Epithelial cell of prostate (primary cell): Measurements from ENCODE around the gene ZNF549.
A peak's percentile ranks its signal among the peaks of the same experiment; 100 is the strongest.
"Not testable (repeated sequence)": the region's sequence is repeated elsewhere in the genome, so short reads cannot be mapped to it uniquely, and the experiment has no call there.

Source experiments
- DNase-seq: peaks from one replicate; pipeline ENCODE4 v3.0.0-alpha.2; 2011; ENCODE audit warnings: low read depth, low spot score
- H3K27ac ChIP-seq: fragments of 450-650 bp; 2 replicates; pipeline ENCODE4 v1.5.1; 2017; ENCODE audit warnings: mild to moderate bottlenecking

ZNF549 gene

DNA sequence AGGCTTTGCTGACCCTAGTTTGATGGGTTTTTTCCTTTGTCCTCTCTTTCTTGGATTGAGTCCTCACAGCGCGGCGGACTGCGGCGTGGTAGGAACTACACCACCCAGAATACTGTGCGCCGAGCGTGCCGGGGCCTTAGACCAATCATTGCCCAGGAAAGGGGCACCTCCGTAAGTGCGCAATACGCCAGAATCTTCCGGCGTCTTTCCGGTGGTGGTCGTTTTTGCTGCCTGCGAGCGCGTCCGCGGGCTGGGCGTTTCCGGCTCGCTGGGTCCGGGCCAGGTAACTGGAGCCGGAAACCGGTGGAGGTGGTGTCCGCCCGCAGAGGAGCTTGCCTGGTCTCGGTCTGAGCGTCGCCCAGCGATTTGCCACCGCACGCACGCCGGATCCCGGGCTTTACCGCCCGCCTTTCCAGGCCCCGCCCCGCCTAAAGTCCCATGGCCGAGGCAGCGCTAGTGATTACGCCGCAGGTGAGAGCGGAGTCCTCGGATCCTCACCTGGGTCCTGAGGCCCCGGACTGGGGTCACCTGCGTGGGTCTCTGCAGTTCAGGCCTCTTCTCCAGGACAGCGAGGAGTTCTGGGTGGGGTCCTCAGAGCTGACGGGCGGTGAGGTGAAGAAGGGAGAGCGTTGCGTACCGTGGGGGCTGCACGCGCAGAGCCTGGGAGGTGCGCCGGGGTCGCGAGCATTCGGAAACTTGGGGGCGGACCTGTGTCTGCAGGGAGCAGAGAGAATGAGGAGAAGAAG, at the start of gene ZNF549:
TSS of gene ZNF549 (plus strand) at position 221 of the 746 bp plus-strand sequence. CDS start at position 439, 218 bp downstream.
- peak within 1 kb of the TSS; percentile 83 for H3K27ac ChIP-seq
- peak; percentile 78 for DNase-seq

DNA sequence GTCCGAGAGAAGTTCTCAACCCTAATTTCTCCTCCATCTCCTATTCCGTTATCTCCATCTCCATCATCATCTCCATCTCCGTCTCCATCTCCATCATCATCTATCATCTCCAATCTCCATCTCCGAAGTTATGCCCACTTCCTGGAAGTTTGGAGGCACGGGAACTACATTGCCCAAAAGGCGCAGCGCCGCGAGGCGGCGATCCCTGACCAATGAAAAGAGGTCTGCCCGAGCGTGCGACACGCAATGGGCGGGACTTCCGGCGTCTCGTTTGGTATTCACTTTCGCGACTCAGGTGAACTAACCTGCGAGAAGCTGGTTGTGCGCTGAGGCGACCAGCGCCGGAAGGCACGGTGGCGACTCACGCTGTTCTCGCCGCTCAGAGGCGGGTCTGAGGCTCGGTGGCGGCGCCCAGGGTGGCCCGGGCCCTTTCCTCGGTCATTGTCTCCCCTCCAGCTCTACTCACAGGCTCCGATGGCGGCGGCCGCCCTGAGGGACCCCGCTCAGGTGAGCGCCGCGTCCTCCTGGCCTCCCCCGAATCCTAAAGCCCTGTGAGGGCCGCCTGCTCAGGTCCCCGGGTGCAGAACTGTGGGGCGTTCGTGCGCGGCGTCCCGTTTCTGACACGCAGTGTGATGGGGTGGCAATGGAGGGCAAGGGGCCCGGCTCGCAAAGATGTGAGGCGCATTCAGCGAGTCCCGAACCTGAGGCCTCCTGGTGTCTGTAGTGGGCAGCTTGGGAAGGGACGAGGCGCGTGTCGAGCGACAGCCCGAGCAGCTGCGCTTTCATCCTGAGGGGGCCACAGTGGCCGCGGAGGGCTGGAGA, 39.5 kb upstream of the ZNF549 start, which contains the start of gene ZNF419:
TSS of gene ZNF419 (plus strand) at position 274 of the 822 bp plus-strand sequence. CDS start at position 475, 201 bp downstream.
- H3K27ac ChIP-seq: peak within 1 kb of the TSS; percentile 81
- peak; percentile 80 for DNase-seq

DNA sequence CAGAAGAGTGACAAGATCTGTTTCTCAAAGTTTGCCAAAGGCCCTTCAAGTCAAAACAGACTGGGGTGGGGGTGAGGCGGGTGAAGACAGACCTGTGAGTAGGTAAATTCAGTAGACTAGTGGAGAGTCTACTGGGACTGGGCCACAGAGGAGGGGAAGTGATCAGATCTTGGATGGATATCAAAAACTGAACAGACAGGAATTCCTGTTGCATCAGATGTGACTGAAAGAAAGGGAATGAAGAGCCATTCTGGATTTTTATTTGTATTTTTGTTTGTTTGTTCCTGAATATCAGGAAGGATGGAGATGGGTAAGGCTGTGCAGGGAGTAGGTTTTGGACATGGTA, 38.9 kb upstream of the ZNF549 start:
- H3K27ac ChIP-seq: peak overlapping the region; percentile 81
- DNase-seq: not testable (repeated sequence)

DNA sequence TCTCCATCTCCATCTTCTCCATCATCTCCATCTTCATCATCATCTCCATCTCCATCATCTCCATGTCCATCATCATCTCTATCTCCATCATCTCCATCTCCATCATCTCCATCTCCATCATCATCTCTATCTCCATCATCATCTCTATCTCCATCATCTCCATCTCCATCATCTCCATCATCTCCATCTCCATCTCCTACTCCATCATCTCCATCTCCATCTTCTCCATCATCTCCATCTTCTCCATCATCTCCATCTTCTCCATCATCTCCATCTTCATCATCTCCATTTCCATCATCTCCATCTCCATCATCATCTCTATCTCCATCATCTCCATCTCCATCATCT, 27.9 kb upstream of the ZNF549 start:
- DNase-seq, H3K27ac ChIP-seq: not testable (repeated sequence)

DNA sequence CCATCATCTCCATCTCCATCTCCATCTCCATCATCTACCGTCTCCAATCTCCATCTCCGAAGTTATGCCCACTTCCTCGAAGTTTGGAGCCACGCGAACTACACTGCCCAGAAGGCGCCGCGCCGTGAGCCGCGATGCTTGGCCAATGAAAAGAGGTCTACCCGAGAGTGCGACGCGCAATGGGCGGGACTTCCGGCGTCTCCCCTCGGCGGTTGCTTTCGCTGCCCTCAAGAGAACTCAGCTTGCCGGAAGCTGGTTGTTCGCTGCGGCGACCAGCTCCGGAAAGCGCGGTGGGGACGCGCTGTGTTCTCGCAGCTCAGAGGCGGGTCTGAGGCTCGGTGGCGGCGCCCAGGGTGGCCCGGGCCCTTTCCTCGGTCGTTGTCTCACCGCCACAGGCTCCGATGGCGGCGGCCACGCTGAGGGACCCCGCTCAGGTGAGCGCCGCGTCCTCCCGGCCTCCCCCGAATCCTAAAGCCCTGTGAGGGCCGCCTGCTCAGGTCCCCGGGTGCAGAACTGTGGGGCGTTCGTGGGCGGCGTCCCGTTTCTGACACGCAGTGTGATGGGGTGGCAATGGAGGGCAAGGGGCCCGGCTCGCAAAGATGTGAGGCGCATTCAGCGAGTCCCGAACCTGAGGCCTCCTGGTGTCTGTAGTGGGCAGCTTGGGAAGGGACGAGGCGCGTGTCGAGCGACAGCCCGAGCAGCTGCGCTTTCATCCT, 27.3 kb upstream of the ZNF549 start, which contains the start of gene ZNF773:
TSS of gene ZNF773 (plus strand) at position 259 of the 716 bp plus-strand sequence. CDS start at position 402, 143 bp downstream.
- peak; percentile 75 for DNase-seq
- H3K27ac ChIP-seq: peak within 1 kb of the TSS; percentile 72

DNA sequence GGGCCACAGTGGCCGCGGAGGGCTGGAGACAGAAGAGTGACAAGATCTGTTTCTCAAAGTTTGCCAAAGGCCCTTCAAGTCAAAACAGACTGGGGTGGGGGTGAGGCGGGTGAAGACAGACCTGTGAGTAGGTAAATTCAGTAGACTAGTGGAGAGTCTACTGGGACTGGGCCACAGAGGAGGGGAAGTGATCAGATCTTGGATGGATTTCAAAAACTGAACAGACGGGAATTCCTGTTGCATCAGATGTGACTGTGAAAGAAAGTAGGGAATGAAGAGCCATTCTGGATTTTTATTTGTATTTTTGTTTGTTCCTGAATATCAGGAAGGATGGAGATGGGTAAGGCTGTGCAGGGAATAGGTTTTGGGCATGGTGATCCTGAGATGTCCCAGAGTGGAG, 26.8 kb upstream of the ZNF549 start:
- peak overlapping the region; percentile 72 for H3K27ac ChIP-seq
- DNase-seq: not testable (repeated sequence)

DNA sequence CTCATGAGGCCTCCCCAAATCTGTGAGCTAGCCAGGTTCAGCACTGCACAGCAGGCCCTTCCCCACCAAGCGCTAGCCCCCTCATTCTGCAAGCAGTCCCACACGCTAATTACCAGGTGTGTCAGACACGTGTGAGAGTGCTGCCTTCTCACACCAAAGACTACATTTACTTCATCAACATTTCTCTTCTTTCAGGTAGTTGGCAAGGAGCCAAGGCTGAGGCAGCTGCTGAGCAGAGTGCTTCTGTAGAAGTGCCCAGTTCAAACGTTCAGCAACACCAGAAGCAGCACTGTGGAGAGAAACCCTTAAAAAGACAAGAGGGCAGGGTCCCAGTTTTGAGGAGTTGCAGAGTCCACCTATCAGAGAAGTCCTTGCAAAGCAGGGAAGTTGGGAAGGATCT, 21.0 kb upstream of the ZNF549 start:
- H3K27ac ChIP-seq: no peak overlapping the region
- DNase-seq: no peak

DNA sequence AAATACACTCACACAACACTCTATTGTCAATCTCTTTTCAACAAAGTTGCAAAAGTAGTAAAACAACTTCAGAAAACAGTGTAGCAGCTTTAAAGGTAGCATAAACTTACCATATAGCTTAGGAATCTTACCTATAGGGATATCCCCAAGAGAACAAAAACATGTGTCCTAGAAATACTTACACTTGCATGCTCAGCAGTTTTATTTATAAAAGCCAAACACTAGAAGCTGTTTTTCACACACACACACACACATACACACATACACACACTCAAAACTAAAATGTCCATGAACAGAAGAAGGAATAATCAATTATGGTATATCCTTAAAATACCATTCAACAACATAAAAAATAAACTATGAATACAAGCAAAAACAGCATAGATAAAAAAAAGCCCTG, 15.7 kb upstream of the ZNF549 start:
- no peak overlapping the region for H3K27ac ChIP-seq
- DNase-seq: no peak

DNA sequence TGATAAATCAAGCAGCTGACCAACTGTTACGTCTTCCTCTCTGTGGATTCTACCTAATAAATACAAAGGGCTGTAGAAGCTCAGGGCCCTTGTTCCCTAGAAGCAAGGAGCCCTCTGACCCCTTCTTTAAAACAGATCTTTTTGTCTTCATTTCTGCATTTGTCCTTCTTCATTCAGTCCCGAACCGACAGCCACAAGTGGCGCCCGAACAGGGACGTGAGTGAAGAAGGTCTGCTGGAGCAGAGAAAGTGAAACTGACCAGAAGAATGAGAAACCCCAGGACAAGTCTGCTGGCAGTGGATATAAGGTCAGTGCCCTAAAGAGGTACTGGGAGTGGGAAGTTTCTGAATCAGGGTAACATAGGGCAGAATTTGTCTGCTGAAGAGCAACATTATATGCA, 14.3 kb upstream of the ZNF549 start:
- DNase-seq: no peak
- H3K27ac ChIP-seq: no peak overlapping the region

DNA sequence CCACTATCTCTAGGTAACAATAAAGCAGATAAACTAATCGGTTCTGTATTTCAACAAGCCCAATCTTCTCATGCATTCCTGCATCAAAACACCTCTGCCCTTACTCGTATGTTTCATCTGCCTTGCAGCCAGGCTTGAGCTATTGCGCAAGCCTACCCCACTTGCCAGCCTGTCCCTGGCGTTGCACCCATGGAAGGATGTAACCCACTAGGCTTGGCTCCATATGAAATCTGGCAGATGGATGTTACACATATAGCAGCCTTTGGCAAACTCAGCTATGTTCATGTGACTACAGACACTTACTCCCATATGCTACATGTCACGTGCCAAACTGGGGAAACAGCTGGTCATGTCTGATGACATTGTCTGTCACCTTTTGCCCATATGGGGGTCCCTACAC, 11.9 kb upstream of the ZNF549 start:
- no peak overlapping the region for H3K27ac ChIP-seq
- DNase-seq: no peak

DNA sequence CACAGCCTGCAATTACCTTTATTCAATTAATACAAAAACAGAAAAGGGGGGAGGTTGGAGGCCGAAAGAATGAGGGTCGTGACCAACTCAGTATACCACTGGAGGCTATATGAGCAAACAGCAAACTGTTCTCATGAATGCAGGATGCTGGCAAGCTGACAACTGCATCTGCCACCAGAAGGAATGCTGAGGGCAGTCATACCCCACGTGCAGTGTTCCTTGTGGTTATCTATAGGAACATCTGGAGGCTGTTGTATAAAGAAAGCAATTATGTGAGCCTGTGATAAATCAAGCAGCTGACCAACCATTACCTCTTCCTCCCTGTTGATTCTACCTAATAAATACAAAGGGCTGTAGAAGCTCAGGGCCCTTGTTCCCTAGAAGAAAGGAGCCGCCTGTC, 9.1 kb upstream of the ZNF549 start:
- H3K27ac ChIP-seq, DNase-seq: not testable (repeated sequence)

DNA sequence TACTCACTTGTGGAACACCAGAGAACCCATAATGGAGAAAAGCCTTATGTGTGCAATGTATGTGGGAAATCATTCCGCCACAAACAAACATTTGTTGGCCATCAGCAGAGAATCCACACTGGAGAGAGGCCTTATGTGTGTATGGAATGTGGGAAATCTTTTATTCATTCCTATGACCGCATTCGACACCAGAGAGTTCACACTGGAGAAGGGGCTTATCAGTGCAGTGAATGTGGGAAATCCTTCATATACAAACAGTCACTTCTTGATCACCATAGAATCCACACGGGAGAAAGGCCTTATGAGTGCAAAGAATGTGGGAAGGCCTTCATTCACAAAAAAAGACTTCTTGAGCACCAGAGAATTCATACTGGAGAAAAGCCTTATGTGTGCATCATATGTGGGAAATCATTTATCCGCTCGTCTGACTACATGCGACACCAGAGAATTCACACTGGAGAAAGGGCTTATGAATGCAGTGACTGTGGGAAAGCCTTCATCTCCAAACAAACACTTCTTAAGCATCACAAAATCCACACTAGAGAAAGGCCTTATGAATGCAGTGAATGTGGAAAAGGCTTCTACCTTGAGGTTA, 10.9 kb downstream of the ZNF549 start:
- no peak for DNase-seq
- no peak overlapping the region for H3K27ac ChIP-seq

DNA sequence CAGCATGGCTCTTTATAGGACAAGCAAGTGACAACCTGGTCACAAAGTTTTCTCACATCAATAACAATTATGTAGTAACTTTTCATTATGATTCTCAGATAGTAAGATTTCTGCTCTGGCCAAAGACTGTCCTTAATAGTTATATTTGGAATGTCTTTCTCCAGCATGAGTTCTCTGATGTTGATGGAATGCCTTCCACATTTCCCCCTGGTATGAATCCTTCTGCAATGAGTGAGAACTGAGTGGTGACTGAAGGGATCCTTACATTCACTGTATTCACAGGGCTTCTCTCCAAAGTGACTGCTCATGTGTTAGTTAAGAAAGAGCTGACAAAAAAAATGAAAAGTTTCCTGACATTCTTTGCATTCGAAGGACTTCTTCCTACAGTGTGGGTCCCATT, 19.4 kb downstream of the ZNF549 start:
- DNase-seq: no peak

DNA sequence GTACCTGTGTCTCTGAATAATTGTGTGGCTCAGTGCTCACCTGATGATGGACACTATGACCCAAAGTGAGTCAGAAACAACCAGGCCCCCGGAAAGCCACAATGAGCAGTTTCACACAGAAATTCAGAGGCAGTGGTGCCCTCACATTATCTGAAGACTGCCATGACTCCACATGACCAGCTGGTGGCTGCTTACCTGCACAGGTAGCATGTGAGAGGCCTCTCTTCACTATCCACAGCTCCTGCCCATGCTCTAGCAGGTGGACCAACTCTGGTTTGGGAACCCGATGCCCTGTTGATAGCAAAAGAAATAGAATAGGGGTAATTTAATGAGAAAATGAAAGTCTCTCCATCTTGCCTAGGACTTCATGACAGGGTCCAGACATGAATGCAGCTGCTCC, 25.3 kb downstream of the ZNF549 start:
- no peak for DNase-seq
- H3K27ac ChIP-seq: no peak overlapping the region

More for the DNA sequence above, 19.4 kb downstream of the ZNF549 start:
- no peak overlapping the region for H3K27ac ChIP-seq

DNA sequence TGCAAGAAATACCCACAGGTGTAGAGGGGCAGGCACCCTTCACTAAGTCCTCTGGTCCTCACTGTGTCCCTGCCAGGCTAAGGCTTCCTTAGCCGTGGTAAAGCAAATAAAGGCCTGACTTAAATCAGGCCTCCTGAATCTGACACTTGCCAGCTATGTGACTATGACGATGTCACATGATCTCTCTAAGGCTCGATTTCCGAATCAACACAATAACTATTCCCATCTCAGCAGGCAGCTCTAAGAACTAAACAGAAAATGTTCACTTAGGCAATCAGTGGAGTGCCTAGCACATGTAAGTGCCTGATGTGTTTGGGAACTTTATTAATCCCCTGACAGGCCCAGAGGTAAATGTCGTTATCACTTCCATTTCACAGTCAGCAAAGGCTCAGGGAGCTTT, 30.5 kb downstream of the ZNF549 start:
- H3K27ac ChIP-seq: no peak overlapping the region
- DNase-seq: no peak

DNA sequence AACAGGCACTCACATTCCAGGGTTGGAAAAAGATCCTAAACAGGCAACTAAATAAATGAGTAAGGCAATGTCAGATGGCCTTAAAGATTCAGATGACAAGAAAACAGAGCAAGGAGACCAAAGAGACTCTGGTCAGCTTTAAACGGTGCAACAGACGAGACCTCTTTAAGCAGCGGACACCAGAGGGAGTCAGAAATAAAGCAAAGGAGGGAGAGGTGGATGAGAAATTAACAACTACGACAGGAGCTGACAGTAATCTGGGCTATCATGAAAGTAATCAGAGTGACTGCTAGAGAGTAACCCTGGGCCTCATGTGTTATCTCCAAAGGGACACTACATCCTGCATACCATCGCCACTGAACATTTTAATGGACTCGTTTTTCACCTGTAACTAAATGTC, 31.4 kb downstream of the ZNF549 start:
- DNase-seq: no peak
- no peak overlapping the region for H3K27ac ChIP-seq

DNA sequence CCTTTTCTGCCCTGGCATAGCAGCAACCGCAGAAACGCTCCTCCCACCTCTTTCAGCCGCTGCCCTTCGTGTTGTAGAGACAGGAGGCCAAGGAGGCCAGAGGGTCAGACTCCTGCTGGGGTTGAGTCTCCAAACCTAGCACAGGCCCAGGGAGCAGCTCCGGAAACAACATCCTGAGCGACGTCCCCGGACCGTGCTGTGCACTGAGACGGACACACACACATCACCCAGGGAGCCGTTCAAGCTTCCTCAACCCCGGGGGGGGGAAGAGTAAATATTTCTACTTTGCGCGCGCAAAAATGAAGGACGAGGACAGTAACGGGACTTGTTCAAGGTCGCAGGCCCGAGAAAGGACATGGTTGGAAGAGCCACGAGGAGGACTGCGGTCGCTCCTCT, 31.9 kb downstream of the ZNF549 start:
- no peak for DNase-seq
- peak overlapping the region; percentile 88 for H3K27ac ChIP-seq

DNA sequence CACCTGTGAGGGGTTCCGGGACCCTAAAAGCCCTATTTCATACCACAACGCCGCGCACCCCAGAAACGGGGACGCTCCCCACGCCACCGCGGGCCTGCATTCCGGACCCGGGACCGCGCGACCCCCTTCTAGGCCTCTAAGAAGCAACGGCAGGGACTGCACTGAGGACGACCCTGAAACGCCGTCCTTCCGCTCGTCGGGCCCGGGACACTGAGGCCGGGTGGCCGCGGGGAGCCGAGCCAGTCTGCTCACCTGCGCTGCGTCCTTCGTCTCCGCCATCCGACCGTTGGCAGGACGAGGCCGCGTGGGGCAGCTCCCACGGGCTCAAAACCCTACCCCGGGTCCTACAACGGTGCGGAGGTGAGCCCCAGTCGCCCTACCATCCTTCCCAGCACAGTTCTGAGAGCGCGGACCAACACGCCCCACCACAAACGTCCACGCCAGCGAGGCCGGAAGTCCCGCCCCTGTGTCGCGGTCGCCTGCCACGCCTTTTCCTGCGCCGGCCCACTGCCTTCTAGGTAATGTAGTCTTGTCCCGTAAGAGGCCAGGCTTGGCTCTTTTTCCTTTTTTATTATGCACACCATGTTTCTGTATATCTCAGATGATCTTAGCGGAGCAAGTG, 32.4 kb downstream of the ZNF549 start, which contains the start of gene ZNF550:
TSS of gene ZNF550 (minus strand) at position 460 of the 622 bp plus-strand sequence. CDS start at position 279, 181 bp downstream.
- H3K27ac ChIP-seq: peak within 1 kb of the TSS; percentile 88
- DNase-seq: peak; percentile 57

DNA sequence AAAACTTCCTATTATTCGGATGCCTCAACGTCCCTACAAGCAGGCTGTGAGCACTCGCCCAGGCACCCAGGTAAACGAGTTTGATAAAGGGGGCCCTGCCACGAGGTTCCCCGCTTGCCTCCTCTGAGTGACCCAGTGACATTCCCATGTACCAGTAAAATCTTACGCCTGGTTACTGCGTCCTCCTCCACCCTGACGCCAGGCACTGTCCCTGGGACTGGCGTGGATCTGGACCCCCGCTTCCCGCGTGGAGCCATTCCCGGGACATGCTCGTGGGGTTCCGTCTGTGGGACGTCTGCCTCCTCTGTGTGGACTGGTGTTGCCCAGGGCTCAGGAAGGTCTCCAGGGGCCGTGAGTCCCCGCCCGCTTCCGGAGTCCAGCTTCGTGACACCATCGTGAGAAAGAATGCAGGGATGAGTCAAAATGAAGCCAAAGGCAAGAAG, 32.9 kb downstream of the ZNF549 start:
- no peak for DNase-seq
- peak overlapping the region; percentile 88 for H3K27ac ChIP-seq

DNA sequence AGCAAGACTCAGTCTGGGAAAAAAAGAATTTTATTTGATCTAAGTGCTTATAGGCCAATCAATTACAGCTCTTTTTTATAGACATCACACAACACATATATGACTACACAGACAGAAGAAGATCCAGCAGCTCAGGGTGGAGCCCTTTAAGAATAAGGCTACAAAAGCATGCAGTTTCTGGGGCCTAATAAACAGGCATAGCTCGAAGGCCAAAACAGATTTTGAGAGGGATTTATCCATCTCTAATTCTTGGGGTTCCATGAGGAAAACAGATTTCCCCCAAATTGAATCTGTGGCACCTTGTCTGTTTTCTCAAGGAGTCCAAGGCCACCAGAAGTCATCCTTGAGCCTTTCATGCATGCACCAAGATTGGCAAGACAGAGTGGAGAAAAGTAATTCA, 36.4 kb downstream of the ZNF549 start:
- no peak overlapping the region for H3K27ac ChIP-seq

More for the DNA sequence above, 36.4 kb downstream of the ZNF549 start:
- DNase-seq: no peak
